ENCODE measurements around the gene STARD5. TPM values are rescaled to one million over a fixed set of nuclear protein-coding genes. Genes with fewer than 3 reads are reported as not detected.

STARD5 gene
- total RNA-seq, 1 donor from 2014 or later: 5.2 TPM

GRCh38 chr15:81362790-81363189 lies 38.8 kb upstream of the STARD5 start:
- no peaks in the 10 kb centered on the region for H3K27me3 ChIP-seq (ENCODE audit: low read depth)
- no peak for DNase-seq
- no peak overlapping the region for H3K4me3 ChIP-seq
- H3K9me3 ChIP-seq: no peaks in the 10 kb centered on the region
- no peaks in the 10 kb centered on the region for H3K4me1 ChIP-seq
- H3K36me3 ChIP-seq: no peaks in the 10 kb centered on the region
- H3K27ac ChIP-seq: no peak overlapping the region
- no peak for TF ChIP-seq CTCF (IDR thresholded peaks at IDR 0.05)
- intact Hi-C loops (cut with DNase I): no loop called here
- no peak for ATAC-seq

- no peak for TF ChIP-seq CTCF (IDR thresholded peaks at IDR 0.05)
- no peaks in the 10 kb centered on the region for H3K36me3 ChIP-seq
- H3K9me3 ChIP-seq: no peaks in the 10 kb centered on the region
- H3K4me1 ChIP-seq: no peaks in the 10 kb centered on the region
- ATAC-seq (no peak), DNase-seq (no peak)
- no peak overlapping the region for H3K4me3 ChIP-seq
- no peak overlapping the region for H3K27ac ChIP-seq
- no peaks in the 10 kb centered on the region for H3K27me3 ChIP-seq (ENCODE audit: low read depth)
- intact Hi-C loops (cut with DNase I): no loop called here
These were observed 38.0 kb upstream of the STARD5 start for GRCh38 chr15:81361891-81362290.

- Histone ChIP-seq H3K27ac (no peak overlapping the region), H3K27me3 (ENCODE audit: low read depth) (no peaks in the 10 kb centered on the region), H3K36me3 (no peaks in the 10 kb centered on the region), H3K9me3 (no peaks in the 10 kb centered on the region), H3K4me1 (no peaks in the 10 kb centered on the region), H3K4me3 (no peak overlapping the region)
- ATAC-seq: no peak
- TF ChIP-seq CTCF (IDR thresholded peaks at IDR 0.05): no peak
- intact Hi-C loops (cut with DNase I): no loop called here
- DNase-seq: no peak
These were observed 36.5 kb upstream of the STARD5 start for GRCh38 chr15:81360491-81360890.

DNA sequence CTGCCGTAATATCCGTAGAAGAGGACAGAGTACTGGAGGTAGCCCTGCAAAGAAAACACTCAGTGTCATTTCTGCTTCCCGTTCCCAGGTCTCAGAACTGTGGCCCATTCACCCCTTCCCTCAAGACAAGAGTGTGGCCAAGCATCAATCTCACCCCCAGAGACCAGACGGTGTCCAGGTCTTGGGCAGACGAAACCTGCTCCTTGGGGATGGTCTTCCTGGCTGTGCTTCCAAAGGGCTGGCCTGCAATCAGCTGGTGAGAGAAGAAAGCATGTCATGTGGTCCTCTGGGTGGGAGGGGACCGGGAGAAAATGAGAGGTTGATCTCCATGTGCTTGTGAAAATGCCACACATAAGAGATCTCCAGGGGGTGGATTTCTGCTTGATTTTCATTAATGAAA lies 34.3 kb upstream of the STARD5 start:
- Histone ChIP-seq H3K27me3 (ENCODE audit: low read depth) (no peaks in the 10 kb centered on the region), H3K27ac (no peak overlapping the region), H3K4me1 (no peaks in the 10 kb centered on the region), H3K9me3 (no peaks in the 10 kb centered on the region), H3K36me3 (no peaks in the 10 kb centered on the region), H3K4me3 (no peak overlapping the region)
- DNase-seq (no peak), ATAC-seq (no peak)
- intact Hi-C loops (cut with DNase I): no loop called here
- TF ChIP-seq CTCF (IDR thresholded peaks at IDR 0.05): no peak

DNA sequence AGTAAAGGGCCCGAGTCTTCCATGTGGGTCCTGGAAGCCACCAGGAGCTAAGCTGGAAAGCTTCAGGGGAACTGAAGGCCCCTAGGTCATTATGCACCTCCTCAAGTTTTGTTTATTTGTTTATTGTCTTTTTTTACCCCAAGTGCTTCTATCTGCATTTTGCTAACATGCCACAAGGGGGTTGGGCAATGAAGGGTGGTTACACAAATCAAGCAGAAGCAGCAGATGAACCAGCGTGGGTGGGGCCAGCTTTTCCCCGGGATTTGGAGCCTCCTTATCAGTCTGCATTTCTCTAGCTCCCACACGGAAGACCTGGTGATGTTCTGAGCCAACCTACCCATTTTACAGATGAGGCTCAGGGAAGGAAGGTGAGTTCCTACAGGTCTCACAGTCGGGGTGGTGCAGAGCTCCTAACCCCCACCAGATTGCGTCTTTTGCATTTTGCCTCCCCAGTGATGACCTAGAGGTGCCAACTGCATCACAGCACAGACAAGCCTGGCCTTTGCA lies 33.3 kb upstream of the STARD5 start:
- intact Hi-C loops (cut with DNase I): no loop called here
- Histone ChIP-seq H3K27me3 (ENCODE audit: low read depth) (no peaks in the 10 kb centered on the region), H3K4me3 (no peak overlapping the region), H3K9me3 (no peaks in the 10 kb centered on the region), H3K27ac (no peak overlapping the region), H3K4me1 (no peaks in the 10 kb centered on the region), H3K36me3 (no peaks in the 10 kb centered on the region)
- ATAC-seq (no peak), DNase-seq (no peak)
- no peak for TF ChIP-seq CTCF (IDR thresholded peaks at IDR 0.05)

DNA sequence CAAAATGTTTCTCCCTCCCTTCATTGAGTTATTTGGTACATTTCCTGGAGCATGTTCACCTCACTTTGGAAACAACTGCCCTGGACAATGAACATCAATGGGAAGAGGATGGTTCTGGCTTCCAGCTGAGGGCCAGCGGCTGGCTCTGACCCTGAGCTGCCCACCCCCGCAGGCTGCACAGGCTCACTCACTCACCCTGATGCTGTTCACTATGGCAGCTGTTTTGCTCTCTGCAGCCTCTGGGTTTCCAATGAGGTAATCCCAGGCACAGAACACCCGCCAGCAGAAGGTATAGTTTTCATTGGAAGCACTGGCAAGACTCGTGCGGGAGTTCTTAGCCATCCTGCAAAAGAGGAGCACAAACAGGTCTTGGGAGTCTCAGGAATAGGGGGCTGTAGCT lies 32.3 kb upstream of the STARD5 start:
- no peak for DNase-seq
- Histone ChIP-seq H3K27me3 (ENCODE audit: low read depth) (no peaks in the 10 kb centered on the region), H3K36me3 (no peaks in the 10 kb centered on the region), H3K4me1 (no peaks in the 10 kb centered on the region), H3K4me3 (no peak overlapping the region), H3K27ac (no peak overlapping the region), H3K9me3 (no peaks in the 10 kb centered on the region)
- no peak for ATAC-seq
- TF ChIP-seq CTCF (IDR thresholded peaks at IDR 0.05): no peak
- intact Hi-C loops (cut with DNase I): no loop called here
